Cerebellar nuclear complex (tissue), 1 donor: Measurements from ENCODE around the gene GULP1.

Experiments used
- DNase-seq, 2 experiments: peaks; one replicate each; lab custom pipeline; 2025; lab: John Stamatoyannopoulos, UW

Gene GULP1

DNA sequence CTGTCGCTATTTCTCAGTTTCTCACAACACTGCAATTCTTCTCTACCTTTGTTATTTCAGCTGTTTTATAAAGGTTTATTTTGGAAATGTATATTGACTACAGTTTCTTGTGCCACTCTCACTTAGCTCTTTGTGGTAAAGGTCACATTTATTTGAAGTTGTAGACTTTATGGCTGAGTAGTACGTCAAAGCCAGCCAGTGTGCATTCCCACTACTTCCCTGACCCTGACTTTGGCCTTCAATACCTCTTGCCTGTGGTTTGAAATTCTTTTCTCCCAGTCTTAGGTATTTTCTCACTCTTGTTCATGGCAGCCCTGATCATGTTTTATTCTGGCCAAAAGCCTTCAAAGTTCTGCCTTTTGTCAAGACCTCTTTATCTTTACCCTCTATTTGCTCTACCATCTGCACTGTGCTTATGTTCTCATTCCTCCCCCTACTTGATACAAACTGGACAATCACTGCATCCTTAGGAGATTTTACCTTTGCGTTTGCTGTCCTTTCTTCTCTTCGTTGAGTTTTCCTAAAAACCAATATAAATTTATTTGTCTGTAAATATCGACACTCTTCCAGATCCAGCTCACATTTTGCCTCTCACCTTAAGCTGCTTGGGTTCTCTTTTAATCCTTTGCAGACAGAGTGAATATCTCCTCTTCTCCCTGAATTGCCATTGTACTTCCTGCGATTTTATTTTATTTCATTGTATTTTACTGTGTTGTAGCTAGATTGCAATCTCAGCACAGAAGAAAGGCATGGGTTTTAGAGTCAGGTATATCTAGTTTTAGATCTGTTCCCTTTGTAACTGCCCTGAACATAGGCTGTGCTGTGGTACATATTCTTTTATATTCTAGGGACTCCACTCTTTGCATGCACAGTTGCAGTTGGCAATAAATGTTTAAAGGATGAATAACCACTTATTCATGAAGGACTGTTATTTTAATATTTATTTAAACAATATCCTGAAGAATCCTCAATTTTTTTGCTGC lies 31.2 kb downstream of the GULP1 start:
- DNase-seq: no peak

GRCh38 chr2:188324067-188324466 lies 32.4 kb downstream of the GULP1 start:
- DNase-seq: no peak

GRCh38 chr2:188326290-188326668 lies 34.6 kb downstream of the GULP1 start:
- no peak for DNase-seq

- DNase-seq: no peak
These were observed 35.1 kb downstream of the GULP1 start for GRCh38 chr2:188326669-188327301.

DNA sequence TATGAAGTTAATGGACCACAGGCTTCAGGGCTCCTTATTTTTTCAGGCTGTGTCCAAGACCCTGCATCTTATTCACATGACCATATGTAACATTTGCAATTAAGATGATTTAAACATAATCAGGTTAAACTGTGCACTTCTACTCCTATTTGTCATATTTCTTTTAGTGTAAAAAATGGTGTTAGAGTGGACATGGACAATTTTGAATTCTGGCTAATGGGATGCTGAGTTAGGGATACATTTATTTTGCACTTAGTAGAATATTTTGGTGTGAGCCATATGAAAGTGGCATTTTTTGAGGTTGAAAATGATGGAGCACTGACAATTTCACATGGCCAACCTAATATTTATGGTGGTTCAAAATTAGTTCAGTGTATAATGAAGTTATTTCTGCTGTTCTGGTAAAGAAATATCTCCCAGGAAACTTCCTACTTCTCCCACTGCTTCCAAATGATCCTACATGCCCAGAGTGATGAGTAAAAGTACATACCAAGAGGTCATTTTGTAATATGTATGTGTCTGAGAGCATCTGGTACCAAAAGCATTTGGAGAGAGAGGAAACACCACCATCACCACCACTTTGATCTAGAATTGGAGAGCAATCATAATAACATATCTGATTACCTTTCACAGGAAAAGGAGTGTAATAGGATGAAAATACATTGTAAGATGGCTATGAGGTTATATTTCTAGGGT lies 36.0 kb downstream of the GULP1 start:
- no peak for DNase-seq

- DNase-seq: no peak
These were observed 36.7 kb downstream of the GULP1 start for GRCh38 chr2:188328419-188328818.

DNA sequence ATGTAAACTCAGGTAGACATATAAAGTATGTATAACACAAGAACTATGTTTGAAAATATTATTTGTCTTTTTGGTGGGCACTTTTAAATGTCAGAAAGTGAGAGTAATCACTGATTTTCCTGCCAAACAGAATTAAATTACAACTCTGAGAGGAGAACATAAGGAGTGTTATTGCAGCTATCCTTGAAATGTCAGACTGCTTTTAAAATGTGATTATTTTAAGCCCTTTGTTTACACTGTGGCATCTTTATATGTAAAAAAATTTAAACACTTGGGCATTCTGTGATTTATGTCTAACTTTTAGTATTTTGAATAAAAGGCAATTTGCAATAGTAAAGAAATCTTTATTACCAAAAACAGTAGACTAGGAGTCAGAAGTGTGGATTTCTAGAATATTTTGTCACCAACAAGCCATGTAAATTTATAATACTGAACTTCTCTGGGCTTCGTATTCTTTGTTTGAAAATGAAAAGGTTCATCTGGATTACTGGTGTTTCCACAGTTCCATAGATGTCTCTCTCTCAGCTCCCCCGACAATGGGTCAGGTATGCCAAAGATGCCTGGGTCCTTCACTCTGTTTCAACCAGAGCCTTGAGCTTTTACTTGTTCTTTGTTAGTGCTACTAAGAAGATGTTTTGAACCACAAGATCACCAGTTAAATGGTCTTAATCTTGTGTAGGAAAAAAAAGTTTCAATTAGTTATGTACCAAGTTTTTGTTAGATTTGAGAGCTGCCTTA lies 38.8 kb downstream of the GULP1 start:
- DNase-seq: no peak

- no peak for DNase-seq
These were observed 40.9 kb downstream of the GULP1 start for GRCh38 chr2:188332619-188333018.

- DNase-seq: no peak
These were observed 42.3 kb downstream of the GULP1 start for GRCh38 chr2:188333751-188334524.

DNA sequence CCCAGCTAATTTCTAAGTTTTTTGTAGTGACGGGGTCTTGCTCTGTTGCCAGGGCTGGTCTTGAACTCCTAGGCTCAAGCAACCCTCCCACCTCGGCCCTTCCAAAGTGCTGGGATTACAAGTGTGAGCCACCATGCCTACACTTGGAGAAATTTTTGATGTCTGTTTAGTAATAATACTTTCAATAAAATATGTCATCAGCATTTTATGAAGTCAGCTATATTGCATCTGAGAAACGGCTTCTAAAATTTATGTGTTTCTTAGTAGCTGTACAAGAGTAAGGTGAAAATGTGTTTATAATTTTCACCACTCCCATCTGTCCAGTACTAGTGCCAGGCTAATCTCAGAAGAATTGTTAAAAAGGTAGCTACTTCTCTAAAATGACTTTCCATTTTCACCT lies 46.8 kb downstream of the GULP1 start:
- DNase-seq: no peak

DNA sequence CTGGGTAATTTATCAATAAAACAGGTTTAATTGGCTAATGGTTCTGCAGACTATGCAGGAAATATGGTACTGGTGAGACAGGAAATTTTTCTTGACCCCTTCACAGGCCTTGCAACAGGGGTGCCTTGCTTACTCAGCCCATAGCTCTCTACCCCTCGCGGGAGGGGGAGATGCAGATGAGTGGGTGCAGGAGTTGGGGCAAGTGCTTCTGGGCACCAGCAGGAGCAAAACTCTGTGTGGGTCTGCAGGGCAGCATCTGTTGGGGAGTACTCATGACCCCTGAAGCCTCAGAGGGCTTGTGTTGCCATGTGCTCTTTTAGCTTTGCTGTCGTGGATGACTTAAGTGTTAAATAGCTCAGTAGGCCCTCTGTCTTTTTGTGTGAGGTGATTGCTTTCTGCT lies 48.6 kb downstream of the GULP1 start:
- no peak for DNase-seq

DNA sequence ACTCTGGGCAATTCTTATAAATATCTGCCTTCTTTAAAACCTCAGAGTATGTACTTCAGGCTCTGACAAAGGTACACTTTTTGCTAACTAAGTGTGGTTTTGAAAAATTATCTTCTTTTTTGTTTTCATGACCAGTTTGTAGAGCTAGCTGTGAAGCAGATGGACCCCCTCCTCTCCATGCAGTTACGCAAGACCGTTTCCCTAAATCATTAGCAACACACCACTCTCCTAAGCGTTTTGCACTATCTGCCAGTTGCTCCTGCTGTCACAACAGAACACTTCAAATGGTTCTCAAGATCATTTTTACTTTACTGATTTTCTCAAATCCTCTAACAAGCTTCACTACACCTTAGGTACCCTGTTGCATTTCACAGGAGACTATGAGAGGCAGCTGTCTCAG lies 53.3 kb downstream of the GULP1 start:
- no peak for DNase-seq

- DNase-seq: no peak
These were observed 53.8 kb downstream of the GULP1 start for GRCh38 chr2:188345426-188345825.

DNA sequence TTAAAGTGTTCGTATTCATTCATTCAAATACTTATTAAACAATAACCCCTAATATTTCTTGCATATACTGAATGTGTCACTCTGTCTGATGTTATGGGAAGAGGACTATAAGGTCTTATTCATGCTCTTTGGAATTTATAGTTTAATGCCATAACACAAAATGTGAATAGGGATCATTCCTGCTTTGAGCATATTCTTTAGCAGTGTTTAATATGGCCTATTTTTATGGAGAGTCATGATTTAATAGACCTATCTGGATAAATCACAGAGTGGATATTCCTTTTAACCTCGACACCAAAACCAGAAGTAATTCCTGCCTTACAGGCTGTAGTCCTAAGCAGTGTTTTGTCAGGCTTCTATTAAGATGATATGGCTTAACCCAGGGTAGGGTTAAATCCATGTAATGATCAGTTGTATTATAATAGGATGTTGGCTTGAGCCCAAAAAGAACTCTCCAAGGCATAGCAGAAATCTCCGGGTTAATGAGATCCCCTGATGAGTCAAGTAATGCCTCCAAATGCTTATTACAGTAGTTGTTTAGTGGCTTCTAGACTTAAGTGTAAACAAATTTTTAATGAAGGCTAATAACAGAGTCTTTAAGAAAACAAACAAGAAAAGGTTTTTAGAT lies 54.3 kb downstream of the GULP1 start:
- DNase-seq: no peak

- DNase-seq: no peak
These were observed 57.3 kb downstream of the GULP1 start for GRCh38 chr2:188349019-188349418.

GRCh38 chr2:188353282-188353681 lies 61.6 kb downstream of the GULP1 start:
- no peak for DNase-seq

DNA sequence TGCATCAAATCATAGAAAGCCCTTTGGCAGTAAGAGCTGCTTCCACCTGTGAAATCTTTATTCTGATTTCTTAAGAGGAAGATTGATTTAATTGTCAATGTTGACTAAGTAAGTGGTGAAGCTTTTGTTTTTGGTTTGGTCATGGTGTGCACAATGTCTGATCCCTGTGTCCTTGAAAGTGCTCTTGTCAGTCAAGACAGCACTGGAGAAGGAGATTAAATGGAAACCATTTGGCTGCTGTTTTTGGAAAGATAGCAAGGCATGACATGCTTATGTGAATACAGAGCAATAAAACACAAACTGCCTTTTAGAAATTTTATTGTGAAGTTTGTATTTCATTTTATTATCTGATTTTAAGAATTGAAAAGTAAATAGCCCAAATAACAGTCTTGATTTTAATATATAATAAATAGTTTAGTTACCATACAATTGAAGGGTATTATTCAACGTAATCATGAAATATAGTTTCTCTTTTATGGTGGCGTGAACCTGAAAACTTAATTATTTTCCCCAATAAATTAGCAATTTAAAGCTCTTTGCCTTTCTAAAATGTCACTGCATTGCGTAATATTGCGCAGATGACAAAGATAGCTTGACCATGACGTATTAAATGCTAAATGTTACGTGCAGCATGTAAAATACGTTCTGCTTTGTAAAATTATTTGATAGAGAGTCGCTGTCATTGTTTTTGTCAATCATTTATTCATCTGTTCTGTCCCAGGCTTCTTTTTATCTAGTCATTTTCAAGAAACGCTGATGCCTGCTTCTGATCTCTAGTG lies 69.0 kb downstream of the GULP1 start:
- no peak for DNase-seq

DNA sequence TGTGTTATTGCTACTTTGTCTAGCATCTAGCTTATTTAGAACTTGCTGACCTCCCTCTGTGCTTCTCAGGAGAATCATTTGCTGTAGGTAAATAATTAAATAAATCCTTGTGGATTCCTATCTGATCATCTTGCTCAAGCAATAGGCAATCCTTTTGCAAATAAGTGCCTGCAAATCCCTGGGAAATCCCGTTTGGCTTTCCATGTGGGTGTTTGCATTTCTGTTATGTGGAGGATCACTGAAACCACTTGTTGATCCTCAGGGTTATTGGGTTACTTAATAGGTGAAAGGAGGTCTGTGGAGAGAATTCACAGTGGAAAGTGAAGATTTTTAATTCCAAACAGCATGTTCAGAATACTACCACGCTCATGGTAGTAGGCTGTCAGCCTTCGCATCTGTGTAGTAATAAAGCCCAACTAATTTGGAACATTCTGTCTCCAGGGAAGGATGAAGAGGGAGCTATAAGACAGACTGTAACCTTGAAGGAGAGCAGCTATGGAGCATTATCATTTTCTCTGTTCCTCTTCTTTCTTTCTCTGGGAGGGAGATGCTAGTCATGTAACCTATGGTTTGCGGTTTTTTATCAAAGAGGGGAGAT lies 72.5 kb downstream of the GULP1 start:
- DNase-seq: no peak

DNA sequence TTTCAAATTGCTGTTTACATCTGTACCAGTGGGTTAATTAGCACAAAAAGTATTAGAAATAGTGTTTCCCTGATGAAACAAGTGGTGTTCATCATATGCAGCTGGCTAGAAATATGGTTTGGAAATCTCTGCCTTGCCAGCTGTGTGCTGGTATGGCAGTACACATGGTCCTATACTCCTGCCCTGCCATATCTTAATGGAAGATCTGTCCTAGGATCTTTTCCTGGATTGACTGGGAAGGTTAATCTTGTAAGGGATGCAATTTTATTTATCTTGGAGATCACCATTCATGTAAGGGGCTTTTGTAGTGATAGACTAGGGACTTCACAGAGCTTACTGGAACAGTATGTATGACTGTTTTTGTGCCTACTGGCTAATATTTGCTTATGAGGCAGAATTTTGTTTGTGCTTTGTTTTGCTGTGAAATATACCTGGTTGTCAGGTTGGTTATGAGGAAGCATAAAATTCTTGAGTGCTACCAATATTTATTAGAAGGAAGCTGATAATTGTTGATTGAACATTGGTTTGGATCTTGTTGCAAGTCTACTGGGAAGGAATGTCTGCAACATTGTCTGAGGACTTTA lies 73.5 kb downstream of the GULP1 start:
- no peak for DNase-seq
